ENCODE measurements around the gene DGCR6L.
"Not testable (repeated sequence)": the region's sequence is repeated elsewhere in the genome, so short reads cannot be mapped to it uniquely, and the experiment has no call there.

DNA sequence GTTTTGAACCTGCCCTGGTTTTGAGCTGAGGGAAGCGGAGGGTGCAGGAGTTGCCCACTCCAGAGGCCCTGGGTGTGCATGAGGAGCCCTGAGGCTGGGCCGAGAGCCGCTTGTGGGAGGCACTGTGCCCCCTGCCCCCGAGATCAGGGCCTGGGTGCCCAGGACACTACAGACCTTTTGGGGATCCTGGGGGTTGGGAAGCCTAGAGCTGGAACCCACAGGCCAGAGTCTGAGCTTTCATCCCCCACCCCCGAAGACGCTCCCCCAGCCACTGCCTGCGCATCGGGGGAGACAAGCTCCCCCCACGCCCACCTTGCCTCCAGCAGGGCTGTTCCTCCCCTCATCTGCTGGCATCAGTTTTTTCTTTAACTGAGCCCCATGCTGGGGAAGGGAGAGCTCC lies 38.4 kb downstream of the DGCR6L start:
- not testable (repeated sequence) for TF ChIP-seq CTCF, POLR2A (IDR thresholded peaks at IDR 0.05)

Measured in thyroid gland (tissue), 4 donors.